HG03354 (cell line): ENCODE data around the gene NOS1.
"Not testable (repeated sequence)": the region's sequence is repeated elsewhere in the genome, so short reads cannot be mapped to it uniquely, and the experiment has no call there.

ENCODE experiments used
- ATAC-seq: cut with Tn5 transposase; IDR thresholded peaks from one replicate; pipeline ENCODE4 v1.9.1; 2021; ENCODE audit warnings: mild to moderate bottlenecking; ENCODE audit not compliant: unreplicated experiment, poor library complexity, severe bottlenecking

NOS1 gene

DNA sequence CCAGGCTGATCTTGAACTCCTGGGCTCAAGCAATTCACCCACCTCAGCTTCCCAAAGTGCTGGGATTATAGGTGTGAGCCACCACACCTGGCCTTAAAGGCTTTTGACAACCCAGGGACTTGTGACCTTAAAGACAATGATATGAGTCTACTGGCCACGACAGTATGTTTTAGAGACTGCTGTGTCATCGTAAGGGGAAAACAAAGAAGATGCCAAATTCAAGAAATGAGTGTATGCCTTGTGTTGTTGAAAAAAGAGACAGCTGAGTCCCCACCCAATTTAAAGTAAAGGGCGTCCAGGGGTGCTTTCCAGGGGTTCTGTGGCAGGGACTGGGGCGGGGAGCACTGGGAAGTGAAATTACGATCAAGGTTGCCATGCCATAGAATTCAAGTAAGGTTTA is 144.7 kb downstream of the NOS1 start:
- no peak for ATAC-seq

DNA sequence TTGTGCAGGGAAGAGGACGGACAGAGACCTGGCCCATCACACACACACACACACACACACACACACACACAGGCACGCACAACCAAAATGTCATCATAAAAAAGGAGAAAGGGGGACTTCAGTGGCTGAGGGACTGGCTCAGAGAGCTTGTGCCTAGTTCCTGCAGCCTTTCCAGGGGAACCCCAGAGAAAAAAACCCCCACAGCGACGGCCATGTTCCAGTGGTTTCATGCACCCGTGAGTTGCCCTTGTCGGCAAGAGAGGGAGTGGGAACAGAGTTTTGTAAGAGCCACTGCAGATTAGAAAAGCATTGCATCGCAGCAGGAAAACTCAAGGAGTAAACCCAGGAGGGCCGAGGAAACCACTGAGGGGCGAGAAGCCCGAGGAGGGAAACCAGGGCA is 146.6 kb downstream of the NOS1 start:
- no peak for ATAC-seq

DNA sequence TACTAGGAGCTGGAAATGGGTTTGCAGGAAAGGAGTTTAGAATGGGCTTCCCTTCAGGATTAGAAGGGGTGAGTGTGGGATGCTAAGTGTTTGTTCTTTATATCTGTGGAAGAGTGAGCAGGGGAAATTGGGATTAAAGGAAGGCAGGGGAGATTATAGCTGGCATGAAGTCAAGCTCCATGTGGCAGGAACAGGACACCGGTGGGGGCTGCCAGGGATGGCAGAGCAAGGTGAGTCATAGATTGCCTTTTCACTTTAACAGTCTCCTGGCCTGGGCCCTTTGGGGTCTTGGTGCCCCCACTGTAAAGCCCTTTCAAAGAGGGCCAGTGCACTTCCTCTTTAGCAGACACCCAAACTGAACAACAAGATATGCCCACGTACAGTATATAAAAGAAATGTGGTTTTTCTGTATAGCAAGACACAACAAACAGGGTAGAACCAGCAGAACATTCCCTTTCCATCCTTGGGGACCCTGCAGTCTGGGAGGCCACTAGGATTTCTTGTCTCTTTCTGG is 148.1 kb downstream of the NOS1 start:
- ATAC-seq = no peak

DNA sequence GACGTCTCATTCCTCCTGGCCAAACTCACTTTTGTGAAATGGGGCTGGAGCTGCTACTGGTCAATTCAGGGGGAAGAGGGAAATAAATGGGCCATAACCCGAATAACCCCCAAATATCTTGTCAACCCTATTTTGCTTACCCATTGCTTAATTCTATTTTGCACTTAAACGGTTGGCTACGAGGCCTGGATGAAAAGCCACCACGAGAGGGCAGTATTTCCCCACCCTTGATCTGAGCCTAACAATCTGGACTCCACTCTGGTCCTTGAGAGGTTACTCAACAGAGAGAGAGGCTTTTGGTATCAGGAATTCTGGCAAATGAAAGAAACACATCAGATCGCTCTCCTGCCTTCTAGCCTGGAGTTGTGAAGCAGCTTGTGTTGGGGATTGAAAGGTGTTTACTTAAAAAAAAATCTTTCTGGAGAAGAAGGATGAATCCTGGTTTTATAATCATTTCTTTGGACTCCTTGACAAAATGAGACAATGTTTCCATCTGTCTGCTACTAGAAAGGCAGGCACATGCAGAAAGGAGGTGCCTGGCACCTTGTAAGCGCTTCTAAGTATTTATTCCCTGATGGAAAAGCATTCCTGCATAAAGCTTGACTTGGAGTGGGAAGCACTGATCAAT is 148.7 kb downstream of the NOS1 start:
- peak; percentile 60 for ATAC-seq

DNA sequence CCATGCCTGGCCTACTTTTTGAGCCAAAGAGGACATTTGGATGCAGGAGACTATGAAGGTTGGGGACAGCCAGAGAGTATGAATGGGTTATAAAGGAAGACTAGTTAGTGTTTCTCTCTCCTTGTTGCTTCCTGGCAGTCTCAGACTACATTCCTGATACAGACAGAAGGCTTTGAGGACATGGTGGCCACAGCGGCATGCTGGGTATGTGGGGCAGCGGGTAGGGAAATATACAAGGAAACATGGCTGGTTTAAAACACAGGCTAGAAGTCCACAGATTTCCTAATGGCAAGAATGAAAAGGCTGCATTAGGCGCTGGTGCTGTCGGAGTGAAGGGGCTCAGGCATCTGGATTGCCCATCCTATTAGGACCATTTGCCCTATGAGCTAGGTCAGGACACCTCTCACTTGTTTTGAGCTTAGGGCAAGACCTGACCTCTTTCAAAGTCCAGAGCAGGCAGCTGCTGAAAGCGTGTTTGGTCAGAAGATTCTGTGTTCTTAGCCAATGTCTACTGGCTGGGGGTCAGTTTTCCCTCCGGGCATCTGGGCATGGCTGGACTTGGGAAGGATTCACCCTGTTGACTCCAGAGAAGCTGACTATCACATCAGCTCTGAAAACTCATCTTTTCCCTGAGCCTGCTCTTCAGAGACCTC is 151.0 kb downstream of the NOS1 start:
- ATAC-seq = no peak

DNA sequence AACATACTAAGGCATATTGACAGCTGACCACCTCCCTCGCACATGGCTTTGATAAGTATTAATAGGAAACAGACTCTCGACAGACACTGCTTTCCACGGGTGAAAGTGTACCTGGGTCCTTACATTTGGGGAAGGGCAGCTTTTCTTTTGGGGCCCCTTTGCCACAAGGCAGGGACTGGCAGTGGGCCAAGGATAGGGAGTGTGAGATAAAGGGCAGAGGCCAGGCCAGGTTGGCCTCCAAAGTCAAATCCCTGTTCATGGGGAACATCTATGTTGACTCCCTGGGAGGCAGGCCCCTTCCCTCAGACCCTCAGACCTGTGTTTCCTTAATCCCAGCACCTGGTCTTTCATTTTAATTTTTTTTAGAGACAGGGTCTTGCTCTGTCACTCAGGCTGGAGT is 151.8 kb downstream of the NOS1 start:
- ATAC-seq = no peak

DNA sequence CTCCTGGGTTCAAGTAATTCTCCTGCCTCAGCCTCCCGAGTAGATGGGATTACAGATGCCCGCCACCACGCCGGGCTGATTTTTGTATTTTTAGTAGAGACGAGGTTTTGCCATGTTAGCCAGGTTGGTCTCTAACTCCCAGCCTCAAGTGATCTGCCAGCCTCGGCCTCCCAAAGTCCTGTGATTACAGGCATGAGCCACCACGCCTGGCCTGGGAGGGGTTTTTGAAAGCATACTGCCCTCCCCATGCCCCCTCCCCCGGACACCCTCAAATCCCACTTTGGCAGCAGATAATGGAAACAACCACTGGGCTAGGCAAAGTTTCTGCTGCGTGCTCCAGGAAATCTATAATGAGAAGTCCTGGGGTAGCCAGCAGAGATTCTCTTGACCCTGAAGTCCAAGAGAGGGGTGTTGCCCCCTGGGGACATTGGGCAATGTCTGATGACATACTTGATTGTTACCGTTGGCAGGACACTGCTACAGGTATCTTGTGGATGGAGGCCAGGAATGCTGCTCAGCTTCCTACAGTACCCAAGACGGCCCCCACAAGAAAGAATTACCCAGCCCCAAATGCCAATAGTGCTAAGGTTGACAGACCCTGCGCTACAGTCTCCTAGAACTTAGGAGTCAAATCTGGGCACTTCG is 152.5 kb downstream of the NOS1 start:
- no peak for ATAC-seq

DNA sequence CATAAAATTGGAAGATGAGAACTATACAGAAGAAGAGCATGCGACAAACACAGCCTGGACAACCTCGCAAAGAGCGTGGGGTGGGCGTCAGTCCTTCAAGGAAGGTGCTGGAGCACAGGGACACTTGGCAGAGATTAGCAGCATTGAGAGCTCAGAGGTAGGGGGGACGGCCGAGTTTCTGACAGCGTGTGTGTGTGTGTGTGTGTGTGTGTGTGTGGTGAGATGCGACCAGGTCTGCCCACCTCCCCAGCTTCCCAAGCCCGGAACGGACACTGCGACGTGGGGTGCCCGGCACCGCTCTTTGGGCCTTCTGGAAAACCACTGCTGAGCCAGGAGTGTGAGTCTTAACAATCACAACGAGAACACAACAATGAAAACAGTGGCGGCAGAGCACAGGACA is 153.2 kb downstream of the NOS1 start:
- ATAC-seq = no peak

DNA sequence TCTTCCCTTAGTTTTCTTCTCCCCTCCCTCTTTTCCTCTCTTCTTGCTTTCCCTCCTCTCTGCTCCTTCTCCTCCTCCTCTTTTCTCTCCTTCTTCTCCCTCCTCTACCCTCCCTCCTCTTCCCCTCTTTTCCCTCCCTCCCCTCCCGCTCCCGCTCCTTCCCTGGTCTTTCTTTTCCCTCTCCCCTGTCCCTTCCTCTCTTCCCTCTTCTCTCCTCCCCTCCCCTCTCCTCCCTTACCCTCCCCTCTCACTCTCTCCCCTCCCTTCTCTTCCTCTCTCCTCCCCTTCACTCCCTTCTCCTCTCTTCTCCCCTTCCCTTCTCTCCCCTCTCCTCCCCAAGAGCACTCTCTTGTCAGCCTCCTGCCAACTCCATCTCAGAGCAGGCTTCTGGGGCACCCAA is 153.8 kb downstream of the NOS1 start:
- no peak for ATAC-seq

DNA sequence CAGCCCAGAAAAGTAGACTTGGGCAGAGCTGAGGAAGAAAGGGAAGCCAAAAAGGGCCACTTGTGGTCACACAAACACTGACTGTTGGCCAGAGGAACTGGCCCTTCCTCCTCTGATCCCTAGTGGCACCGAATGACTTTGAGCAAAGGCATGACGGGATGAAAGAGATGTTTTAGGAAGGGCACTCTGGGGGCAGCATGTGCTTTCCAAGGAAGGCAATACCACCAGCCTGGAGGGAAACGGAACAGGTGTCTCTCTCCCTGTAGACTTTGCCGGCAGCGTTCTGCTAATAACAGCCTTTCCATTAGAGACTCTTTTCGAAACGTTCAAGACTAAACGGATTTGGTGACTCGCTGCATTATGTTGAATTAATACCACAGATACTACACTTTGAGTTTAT is 158.9 kb downstream of the NOS1 start:
- ATAC-seq = no peak

DNA sequence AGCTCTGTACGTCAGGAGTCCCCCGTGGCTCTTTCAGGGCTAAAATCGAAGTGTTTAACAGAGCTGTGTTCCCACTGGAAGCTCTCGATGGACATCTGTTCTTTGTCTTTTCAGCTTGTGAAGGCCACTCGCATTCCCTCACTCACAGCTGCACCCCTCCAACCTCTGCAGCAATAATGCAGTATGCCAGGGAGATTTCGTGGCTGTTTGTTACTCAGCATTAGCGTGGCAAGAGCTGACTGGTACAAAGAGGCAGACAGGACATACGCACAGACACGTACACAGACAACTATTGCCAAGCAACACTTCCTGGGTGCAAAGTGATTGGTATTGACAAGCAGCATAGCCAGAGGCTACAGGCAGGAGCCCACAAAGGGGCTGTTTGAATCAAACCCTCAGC is 159.4 kb downstream of the NOS1 start:
- ATAC-seq = no peak

DNA sequence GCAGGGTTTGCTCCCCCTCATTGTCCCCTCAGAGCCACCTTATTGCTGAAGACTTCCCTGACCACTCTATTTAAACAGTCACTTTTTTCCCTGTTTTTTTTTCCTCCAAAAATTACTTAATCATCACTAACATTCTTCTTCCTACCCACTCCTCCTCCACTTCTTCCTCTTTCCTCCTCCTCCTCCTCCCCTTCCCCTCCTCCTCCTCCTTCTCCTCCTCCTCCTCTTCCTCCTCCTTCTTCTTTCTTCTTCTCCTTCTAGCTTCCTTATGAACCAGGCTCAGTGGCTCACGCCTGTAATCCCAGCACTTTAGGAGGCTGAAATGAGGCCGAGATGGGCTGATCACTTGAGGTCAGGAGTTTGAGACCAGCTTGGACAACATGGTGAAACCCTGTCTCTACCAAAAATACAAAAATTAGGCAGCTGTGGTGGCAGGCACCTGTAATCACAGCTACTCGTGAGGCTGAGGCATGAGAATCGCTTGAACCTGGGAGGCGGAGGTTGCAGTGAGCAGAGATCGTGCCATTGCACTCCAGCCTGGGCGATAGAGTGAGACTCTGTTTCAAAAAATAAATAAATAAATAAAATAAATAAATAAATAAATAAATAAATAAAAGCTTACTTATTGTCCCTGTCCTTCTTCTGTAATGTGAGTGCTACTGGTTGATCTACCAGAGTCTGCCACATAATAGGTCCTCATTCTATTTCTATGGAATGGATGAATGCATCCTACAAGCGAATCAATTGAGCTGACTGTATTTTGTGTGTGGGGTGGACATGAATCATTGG is 161.3 kb downstream of the NOS1 start:
- ATAC-seq = not testable (repeated sequence)

DNA sequence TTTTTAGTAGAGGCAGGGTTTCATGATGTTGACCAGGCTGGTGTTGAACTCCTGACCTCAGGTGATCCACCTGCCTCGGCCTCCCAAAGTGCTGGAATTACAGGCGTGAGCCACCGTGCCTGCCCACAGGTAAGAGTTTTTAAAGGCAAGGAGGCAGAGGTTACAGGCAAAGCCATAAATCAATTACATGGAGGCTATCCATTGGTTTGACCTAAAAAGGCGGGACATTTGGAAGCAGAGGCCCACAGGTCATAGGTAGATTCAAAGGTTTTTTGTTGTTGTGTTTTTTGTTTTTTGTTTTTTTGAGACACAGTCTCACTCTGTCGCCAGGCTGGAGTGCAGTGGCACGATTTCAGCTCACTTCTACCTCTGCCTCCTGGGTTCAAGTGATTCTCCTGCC is 165.1 kb downstream of the NOS1 start:
- ATAC-seq = not testable (repeated sequence)

DNA sequence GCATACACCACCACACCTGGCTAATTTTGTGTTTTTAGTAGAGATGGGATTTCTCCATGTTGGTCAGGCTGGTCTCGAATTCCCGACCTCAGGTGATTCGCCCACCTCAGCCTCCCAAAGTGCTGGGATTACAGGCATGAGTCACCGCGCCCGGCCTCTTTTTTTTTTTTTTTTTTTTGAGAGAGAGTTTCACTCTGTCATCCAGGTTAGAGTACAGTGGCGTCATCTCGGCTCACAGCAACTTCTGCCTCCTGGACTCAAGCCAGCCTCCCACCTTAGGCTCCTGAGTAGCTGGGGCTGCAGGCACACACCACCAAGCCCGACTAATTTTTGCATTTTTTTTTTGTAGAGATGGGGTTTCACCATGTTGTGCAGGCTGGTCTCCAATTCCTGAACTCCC is 166.4 kb downstream of the NOS1 start:
- ATAC-seq = not testable (repeated sequence)

DNA sequence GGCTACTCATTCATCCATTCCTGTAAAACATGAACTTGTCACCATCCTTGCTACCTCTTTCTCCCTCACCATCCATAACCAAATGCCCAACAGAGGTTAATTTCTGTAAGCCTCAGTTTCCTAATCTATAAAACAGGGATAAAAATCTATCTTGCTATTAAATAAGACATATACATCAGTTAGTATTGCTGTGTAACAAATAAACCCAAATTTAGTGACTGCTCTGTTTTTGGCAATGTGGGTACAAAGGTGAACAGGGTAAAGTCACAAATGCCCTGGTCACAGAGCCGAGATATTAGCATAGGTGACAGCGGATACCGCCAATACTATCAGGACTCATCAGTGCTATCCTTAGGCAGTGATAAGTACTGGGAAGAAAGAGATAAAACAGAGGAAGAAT is 167.5 kb downstream of the NOS1 start:
- ATAC-seq = no peak

DNA sequence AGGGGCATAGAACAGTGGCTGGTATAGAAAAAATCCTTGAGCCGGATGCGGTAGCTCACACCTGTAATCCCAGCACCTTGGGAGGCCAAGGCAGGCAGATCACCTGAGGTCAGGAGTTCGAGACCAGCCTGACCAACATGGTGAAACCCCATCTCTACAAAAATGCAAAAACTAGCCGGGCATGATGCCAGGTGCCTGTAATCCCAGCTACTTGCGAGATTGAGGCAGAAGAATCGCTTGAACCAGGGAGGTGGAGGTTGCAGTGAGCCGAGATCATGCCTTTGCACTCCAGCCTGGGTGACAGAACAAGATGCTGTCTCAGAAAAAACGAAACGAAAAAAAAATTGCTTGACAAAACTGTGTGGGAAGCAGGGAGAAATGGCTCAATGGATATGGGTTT is 168.8 kb downstream of the NOS1 start:
- ATAC-seq = not testable (repeated sequence)

DNA sequence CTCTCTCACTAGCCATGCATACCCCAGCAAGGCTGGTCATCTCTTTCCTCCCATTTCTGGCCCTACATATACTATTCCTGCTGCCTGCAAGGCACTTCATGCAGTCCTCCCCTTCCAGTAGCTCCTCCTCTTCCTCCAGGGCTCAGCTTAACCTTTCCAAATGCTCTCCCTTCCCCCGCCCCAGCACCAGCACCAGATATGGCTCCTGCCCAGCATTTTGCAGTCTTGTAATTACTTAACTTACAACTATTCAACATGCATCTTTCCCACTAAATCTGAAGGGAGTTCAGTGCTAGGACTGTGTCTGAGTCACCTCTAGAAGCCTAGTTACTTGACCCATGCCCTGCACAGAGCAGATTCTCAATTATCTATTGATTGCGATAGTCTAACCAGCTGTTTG is 169.4 kb downstream of the NOS1 start:
- ATAC-seq = no peak

DNA sequence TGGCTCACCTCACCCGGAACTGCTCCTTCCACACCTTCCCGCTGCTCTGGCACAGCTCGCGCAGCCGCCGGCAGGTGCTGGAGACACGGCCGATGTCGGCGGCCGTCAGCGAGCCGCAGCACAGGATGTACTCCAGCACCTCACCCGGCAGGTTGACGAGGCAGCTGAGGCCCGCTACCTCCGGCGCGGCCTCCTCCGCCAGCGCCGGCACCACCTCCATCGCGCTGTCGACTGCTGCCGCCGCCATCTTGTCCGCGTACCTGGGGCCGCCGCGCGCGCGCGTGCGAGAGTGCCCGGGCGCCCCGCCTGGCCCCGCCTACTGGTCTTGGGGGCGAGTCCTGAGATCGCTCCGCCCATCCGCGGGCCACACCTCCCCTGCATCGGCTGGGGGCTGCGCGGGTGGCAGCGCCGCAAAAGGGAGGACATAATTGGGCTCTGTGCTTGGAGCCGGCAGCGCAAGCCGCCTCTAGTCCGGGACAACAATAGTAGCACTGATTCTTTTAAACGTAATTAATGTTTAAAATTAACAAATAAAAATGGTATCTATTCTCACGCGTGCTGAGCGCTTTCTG is 171.1 kb downstream of the NOS1 start, which contains the start of gene FBXO21:
Gene FBXO21 (minus strand): TSS at position 261 of the 572 bp plus-strand sequence. CDS start 14 bp downstream, at position 247.
- ATAC-seq = peak; percentile 94

DNA sequence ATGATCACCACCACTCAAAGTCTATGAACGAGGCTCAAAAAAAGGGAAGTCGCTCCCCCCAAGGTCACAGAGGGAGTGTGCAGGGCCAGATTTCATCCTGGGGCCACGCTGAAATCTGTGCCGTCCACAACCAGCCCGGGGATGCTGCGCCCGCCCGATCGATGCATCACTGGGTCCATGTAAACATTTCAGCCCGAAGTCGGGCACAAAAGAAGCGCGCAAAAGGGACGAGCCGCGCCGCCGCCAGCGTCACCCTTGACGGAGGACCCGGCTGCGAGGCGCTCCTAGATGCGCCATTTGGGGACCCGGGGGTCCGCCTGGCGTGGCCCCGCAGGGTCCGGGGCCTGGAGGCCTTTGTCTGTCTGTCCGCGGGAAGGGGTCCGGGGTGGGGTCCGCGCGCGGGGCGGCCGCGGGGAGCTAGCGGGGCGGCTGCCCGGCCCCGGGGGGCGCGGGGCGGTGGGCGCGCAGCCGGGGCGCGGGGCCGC is 171.7 kb downstream of the NOS1 start:
- peak; percentile 59 for ATAC-seq
